Spleen (tissue), 11 donors: ENCODE measurements around the gene SLC2A4. TPM values are rescaled to one million over a fixed set of nuclear protein-coding genes. Genes with fewer than 3 reads are reported as not detected.

Experiments
- DNase-seq: peaks from one replicate; pipeline ENCODE4 v3.0.0-alpha.2; 2020
- H3K27ac ChIP-seq, 8 donors: fragments of 200-600 bp; sonication (generic) in 7 of 8; 1 replicate in 4 of 8; 2 replicates in 4 of 8; pipeline versions ENCODE4 v1.5.0 to v1.8.0; 2016 to 2021; ENCODE audit warnings: inconsistent platforms in 4 of 8, mild to moderate bottlenecking in 4 of 8, moderate library complexity in 1 of 8
- H3K27me3 ChIP-seq, 7 donors: fragments of 200-600 bp; sonication (generic) in 6 of 7; replicated peaks in 1 of 7; 1 replicate in 4 of 7; 2 replicates in 3 of 7; pipeline versions ENCODE4 v1.5.0 to v1.8.0; 2016 to 2021; ENCODE audit warnings: inconsistent platforms in 3 of 7, mild to moderate bottlenecking in 1 of 7
- H3K36me3 ChIP-seq, 6 donors: fragments of 200-600 bp; sonication (generic) in 5 of 6; 1 replicate in 4 of 6; 2 replicates in 2 of 6; pipeline versions ENCODE4 v1.5.0 to v1.8.0; 2016 to 2021; ENCODE audit warnings: inconsistent platforms in 2 of 6
- H3K4me1 ChIP-seq, 6 donors: fragments of 200-600 bp; sonication (generic) in 5 of 6; 1 replicate in 3 of 6; 2 replicates in 3 of 6; pipeline versions ENCODE4 v1.5.0 to v1.8.0; 2016 to 2021; ENCODE audit warnings: inconsistent platforms in 3 of 6
- H3K4me3 ChIP-seq, 8 donors: fragments of 200-600 bp; sonication (generic) in 7 of 8; 1 replicate in 4 of 8; 2 replicates in 4 of 8; pipeline versions ENCODE4 v1.5.0 to v1.8.0; 2016 to 2021; ENCODE audit warnings: inconsistent platforms in 4 of 8, mild to moderate bottlenecking in 4 of 8, moderate library complexity in 2 of 8
- H3K9me3 ChIP-seq, 8 donors: fragments of 200-600 bp; sonication (generic) in 7 of 8; 1 replicate in 4 of 8; 2 replicates in 4 of 8; pipeline versions ENCODE4 v1.5.0 to v1.8.0; 2016 to 2021; ENCODE audit warnings: inconsistent platforms in 4 of 8
- CTCF ChIP-seq, 11 experiments: fragments of 200-600 bp in 7 of 11; fragments of 450-650 bp in 4 of 11; sonication (generic) in 4 of 11; IDR thresholded peaks in 8 of 11; conservative IDR thresholded peaks in 3 of 11; 1 replicate in 7 of 11; 2 replicates in 4 of 11; pipeline versions ENCODE4 v1.4.0 to v1.8.0; 2016 to 2021; ENCODE audit warnings: antibody characterized with exemption in 11 of 11, inconsistent platforms in 4 of 11, mild to moderate bottlenecking in 1 of 11
- POLR2A ChIP-seq, 3 donors: fragments of 450-650 bp; IDR thresholded peaks; one replicate each; pipeline ENCODE4 v1.5.1; 2017; ENCODE audit warnings: antibody characterized with exemption in 3 of 3, mild to moderate bottlenecking in 1 of 3
- POLR2AphosphoS5 ChIP-seq, 3 donors: sonication (generic); formaldehyde crosslinking; IDR thresholded peaks; one replicate each; pipeline ENCODE4 v1.5.1; 2017; ENCODE audit warnings: antibody characterized with exemption in 3 of 3
- WGBS, 5 donors: extraction: QIAGEN DNeasy Blood & Tissue Kit in 3 of 5; methylation state at CpG; one replicate each; pipeline versions ENCODE4 v1.1.5 to v1.1.7; 2013 to 2018; 5-methylcytosine and 5-hydroxymethylcytosine counted together
- intact Hi-C: fragments of 100-400 bp; cut with DNase I; formaldehyde crosslinking; loops from one replicate; pipeline ENCODE4 v1.15.0; 2023; ENCODE audit warnings: low total_unique reads
- polyA plus RNA-seq, 3 donors: library from polyadenylated mRNA; stranded (reverse); fragments of 200-250 nt; gene quantifications; one replicate each; pipeline ENCODE4 v1.2.1, GENCODE V29; 2013
- total RNA-seq, 7 donors: library from RNA; depleted of rRNA in 3 of 7; stranded (reverse); fragments of >200 nt in 3 of 7; fragmentation: NEBNext Ultra II Directional in 4 of 7; extraction: Animal tissue kit (Norgen Biotek cat#: 25700) in 4 of 7; gene quantifications; one replicate each; pipeline versions ENCODE4 v1.1.0 to v1.2.1, GENCODE V29; 2016 to 2021
- donor health status: healthy with polysubstance abuse.
- donor health status: DM: no; HTN: no; CAD: no; lungs with moderate emphysema.
- donor health status: DM: no; HTN: no; CAD: no.
- donor health status: Bipolar disorder and iron deficiency.
- donor health status: healthy.
- donor health status: DM: no; HTN: no; CAD: no.
- donor health status: DM: yes; HTN: yes; CAD: no.

The SLC2A4 gene
- total and polyA plus RNA-seq, 10 donors: 0.07 to 1.6 (median 0.49) TPM

GRCh38 chr17:7239091-7240027 lies 42.2 kb upstream of the SLC2A4 start, which contains the start of gene PHF23:
Gene PHF23 (minus strand): TSS chr17:7239457. CDS start chr17:7239279, 178 bp downstream.
- Histone ChIP-seq H3K4me1 (peaks cover 37 to 74% (median 64%) of the 10 kb centered on the region in 6 donors), H3K36me3 (peaks cover 0 to 51% (median 36%) of the 10 kb centered on the region in 6 donors), H3K27me3 (no peaks in the 10 kb centered on the region), H3K27ac (peak within 1 kb of the TSS; percentile 88 to 99 (median 98)), H3K4me3 (peak within 1 kb of the TSS; percentile 88 to 99 (median 96)), H3K9me3 (no peaks in the 10 kb centered on the region)
- intact Hi-C loops: no loop called here
- DNase-seq: peak; percentile 99
- WGBS, 5 donors: 1% methylated on average over 57 to 72 of the region's 72 CpGs
- TF ChIP-seq POLR2AphosphoS5 (IDR thresholded peaks at IDR 0.05) (peak; percentile 93 to 98 (median 95)), POLR2A (IDR thresholded peaks at IDR 0.05) (peak in 2 of 3 donors; percentile 31 to 77), CTCF (IDR thresholded peaks at IDR 0.05 in 8 of 11, conservative IDR thresholded peaks at IDR 0.05 in 3 of 11) (peak in 9 of 11 experiments; percentile 1 to 78 (median 56))

- peaks cover 0 to 57% (median 43%) of the 10 kb centered on the region in 6 donors for H3K36me3 ChIP-seq
- H3K4me3 ChIP-seq: peak overlapping the region; percentile 7 to 99 (median 94)
- H3K27me3 ChIP-seq: no peaks in the 10 kb centered on the region
- no peak for DNase-seq
- no peak for TF ChIP-seq CTCF (IDR thresholded peaks at IDR 0.05 in 8 of 11, conservative IDR thresholded peaks at IDR 0.05 in 3 of 11)
- TF ChIP-seq POLR2AphosphoS5 (IDR thresholded peaks at IDR 0.05): no peak
- TF ChIP-seq POLR2A (IDR thresholded peaks at IDR 0.05): no peak
- H3K9me3 ChIP-seq: no peaks in the 10 kb centered on the region
- H3K4me1 ChIP-seq: peaks cover 28 to 65% (median 56%) of the 10 kb centered on the region in 6 donors
- 40 to 63% (median 50%) methylated on average over 4 of the region's 4 CpGs for WGBS, 5 donors
- intact Hi-C loops: no loop called here
- peak overlapping the region in 7 of 8 donors; percentile 43 to 99 (median 98) for H3K27ac ChIP-seq
Observed at GRCh38 chr17:7240375-7240774, 41.1 kb upstream of the SLC2A4 start.

GRCh38 chr17:7241090-7241733 lies 40.3 kb upstream of the SLC2A4 start:
- no peak for DNase-seq
- H3K4me1 ChIP-seq: peaks cover 28 to 56% (median 50%) of the 10 kb centered on the region in 6 donors
- peaks cover 0 to 57% (median 43%) of the 10 kb centered on the region in 6 donors for H3K36me3 ChIP-seq
- WGBS, 5 donors: 38 to 59% (median 41%) methylated on average over 9 of the region's 9 CpGs
- H3K9me3 ChIP-seq: no peaks in the 10 kb centered on the region
- H3K27me3 ChIP-seq: no peaks in the 10 kb centered on the region
- H3K27ac ChIP-seq: peak overlapping the region; percentile 85 to 99 (median 98)
- H3K4me3 ChIP-seq: peak overlapping the region; percentile 69 to 99 (median 94)
- no peak for TF ChIP-seq POLR2AphosphoS5 (IDR thresholded peaks at IDR 0.05)
- intact Hi-C loops: no loop called here

- intact Hi-C loops: no loop called here
- peak; percentile 98 for DNase-seq
- TF ChIP-seq CTCF (IDR thresholded peaks at IDR 0.05 in 8 of 11, conservative IDR thresholded peaks at IDR 0.05 in 3 of 11) (no peak), POLR2AphosphoS5 (IDR thresholded peaks at IDR 0.05) (peak; percentile 75 to 90 (median 77)), POLR2A (IDR thresholded peaks at IDR 0.05) (peak in 2 of 3 donors; percentile 12 to 14)
- 0% methylated on average over 37 to 62 of the region's 62 CpGs for WGBS, 5 donors
- Histone ChIP-seq H3K9me3 (no peaks in the 10 kb centered on the region), H3K27me3 (no peaks in the 10 kb centered on the region), H3K27ac (peak within 1 kb of the TSS; percentile 85 to 99 (median 98)), H3K4me1 (peaks cover 28 to 55% (median 44%) of the 10 kb centered on the region in 6 donors), H3K36me3 (peaks cover 0 to 57% (median 45%) of the 10 kb centered on the region in 6 donors), H3K4me3 (peak within 1 kb of the TSS; percentile 69 to 99 (median 94))
Observed at GRCh38 chr17:7241783-7242716, 39.5 kb upstream of the SLC2A4 start, which contains the start of gene GABARAP. Gene GABARAP (minus strand): TSS chr17:7242449. CDS start chr17:7242330, 119 bp downstream.
